Stimulated activated CD4-positive, alpha-beta T cell treated with anti-CD3 and anti-CD28 coated beads, TNF-alpha, amount 100 ng/mL, for 24 hours (primary cell): ENCODE data around the gene CD9.
A peak's percentile ranks its signal among the peaks of the same experiment; 100 is the strongest.
"Not testable (repeated sequence)": the region's sequence is repeated elsewhere in the genome, so short reads cannot be mapped to it uniquely, and the experiment has no call there.

Experiments used
- DNase-seq, 3 experiments: peaks; one replicate each; pipeline ENCODE4 v3.0.0-alpha.2; 2020; ENCODE audit warnings: low read depth in 3 of 3

CD9 gene

GRCh38 chr12:6180268-6181051 is 19.7 kb upstream of the CD9 start:
- DNase-seq: no peak

- no peak for DNase-seq
Measured at GRCh38 chr12:6181166-6181565, 19.0 kb upstream of the CD9 start.

DNA sequence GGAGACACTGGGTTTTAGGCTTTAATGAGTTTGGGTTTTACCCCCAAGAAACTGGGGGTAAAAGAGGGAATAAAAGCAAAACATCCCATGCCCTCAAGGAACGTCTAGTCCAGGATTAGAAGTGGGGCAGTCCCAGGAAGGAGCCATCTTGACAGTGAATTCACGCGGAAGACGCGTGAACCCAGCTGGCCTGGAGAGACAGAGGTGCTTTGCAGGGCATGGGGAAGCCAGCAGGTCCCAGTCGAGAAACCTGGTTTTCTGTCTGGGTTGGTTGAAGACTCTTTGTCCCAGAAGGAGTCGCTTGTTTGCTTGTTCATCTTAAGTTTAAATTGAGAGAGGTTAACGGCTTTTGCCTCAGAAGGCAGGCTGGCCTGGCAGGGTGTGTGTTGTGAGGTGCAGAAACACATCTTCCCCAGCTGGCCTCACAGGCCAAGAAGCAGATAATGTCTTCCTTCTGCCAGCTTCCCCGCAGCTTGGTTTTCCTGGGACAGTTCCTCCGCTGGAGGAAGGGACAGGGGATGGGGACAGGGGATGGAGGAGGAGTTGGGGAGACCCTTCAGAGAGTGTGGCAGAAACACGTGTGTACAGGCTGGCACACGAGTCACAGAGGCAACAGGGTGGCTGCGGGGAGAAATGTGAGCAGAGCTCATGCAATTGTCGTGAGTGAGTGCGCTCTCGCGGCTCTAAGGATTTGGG is 18.5 kb upstream of the CD9 start:
- no peak for DNase-seq

GRCh38 chr12:6182279-6182898 is 17.8 kb upstream of the CD9 start:
- DNase-seq: no peak

DNA sequence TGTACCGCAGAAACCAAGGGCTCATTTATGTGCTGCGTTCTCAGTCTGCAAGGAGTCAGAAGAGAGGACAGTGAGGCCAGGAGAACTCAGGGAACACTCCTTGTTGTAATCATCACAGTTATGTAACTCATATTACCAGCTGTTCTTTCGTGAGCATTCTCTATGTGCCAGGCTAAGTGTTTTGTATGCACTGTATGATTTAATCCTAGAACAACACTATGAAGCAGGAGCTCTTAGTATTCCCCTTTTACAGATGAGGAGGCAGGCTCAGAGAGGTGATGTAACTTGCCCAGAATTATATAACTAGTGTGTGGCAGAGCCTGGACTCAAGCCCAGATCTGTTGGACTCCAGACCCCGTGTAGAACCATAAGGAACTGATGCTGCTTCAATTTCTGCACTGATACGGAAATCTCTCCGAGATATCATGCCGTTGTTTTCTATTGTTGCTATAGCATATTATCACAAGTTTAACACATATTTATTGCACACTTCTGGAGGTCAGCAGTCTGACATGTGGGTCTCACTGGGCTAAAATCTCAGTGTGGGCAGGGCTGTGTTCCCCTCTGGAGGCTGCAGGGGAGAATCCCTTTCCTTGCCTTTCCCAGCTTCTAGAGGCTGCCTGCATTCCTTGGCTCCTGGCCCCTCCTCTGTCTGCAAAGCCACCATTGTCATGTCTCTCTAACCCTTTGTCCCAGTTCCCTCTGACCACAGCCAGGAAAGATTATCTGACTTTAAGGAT is 16.3 kb upstream of the CD9 start:
- DNase-seq: no peak

DNA sequence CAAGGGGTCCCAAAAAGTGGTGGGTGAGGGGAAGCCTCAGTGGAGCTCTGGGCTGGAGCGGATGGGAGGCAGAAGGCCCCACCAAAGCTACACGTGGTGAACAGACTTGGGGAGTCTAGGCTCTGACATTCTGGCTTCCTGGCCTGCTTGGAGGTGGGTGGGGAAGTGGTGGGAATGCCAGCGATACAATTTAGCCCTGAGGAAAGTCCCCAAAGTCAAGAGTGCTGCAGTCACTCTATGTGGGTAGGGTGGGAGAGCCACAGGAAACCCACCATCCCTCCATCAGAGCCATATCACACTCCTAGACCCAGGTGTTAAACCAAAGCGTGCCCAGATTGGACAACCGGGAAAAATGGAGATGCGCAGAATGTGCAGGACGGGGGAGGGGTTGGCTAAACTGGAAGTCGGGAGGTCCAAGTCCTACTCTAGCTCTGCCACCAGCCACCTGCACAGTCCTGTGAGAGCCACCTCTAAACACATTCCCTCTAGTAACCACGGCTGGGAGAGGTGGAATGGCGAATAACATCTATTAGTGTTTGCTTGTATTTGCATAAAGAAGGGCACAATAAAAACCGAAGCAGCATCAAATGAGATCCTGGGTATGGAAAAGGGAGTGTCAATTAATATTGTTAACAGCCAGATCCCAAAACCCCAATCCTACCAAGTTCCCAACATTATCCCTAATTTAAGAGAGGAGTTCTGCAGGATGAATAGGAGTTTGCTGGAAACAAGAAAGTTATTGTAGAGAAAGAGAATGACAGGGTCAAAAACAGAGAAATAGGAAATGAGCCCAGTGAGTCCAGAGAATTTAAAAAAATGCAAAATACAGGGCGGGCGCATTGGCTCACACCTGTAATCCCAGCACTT is 14.0 kb upstream of the CD9 start:
- no peak for DNase-seq

DNA sequence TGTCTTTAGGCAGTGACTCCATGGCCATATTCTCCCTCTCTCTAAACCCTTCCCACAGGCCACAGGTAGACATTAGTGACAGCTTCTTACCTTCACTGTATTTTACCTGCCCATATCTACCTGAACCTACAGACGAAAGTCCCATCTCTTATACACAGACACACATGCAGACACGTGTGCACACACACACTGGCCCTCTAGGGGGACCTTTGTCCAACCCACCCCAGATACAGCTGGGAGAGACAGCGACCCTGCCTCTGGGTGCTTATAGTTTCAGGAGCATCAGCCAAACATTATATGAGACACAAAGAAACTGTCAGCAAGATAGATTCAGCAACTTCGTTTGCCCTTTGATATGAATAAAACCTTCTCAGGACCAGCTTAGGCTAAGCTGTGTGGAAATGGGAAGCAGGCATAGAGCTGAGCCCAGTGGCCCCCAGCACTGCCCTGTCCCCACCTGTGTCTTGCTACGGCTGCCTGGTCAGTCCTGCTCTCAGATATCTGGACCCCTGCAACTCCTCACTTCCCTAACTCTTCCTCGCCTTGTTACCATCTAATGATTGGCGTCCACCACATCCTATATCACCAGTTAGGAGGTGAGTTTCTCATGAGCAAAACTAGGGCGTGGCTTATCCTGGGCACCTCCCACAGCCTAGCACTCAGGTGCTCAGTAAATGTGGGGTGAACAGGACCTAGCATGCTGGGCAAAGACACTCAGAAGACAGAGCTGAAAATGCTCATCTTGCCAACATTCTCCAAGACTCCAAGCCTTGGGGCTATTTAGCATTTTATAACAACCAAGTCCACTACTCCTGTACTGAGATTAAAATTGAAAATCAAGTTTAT is 12.0 kb upstream of the CD9 start:
- no peak for DNase-seq

- DNase-seq: no peak
Measured at GRCh38 chr12:6189028-6189427, 11.2 kb upstream of the CD9 start.

GRCh38 chr12:6189952-6190598 is 10.1 kb upstream of the CD9 start:
- not testable (repeated sequence) for DNase-seq

DNA sequence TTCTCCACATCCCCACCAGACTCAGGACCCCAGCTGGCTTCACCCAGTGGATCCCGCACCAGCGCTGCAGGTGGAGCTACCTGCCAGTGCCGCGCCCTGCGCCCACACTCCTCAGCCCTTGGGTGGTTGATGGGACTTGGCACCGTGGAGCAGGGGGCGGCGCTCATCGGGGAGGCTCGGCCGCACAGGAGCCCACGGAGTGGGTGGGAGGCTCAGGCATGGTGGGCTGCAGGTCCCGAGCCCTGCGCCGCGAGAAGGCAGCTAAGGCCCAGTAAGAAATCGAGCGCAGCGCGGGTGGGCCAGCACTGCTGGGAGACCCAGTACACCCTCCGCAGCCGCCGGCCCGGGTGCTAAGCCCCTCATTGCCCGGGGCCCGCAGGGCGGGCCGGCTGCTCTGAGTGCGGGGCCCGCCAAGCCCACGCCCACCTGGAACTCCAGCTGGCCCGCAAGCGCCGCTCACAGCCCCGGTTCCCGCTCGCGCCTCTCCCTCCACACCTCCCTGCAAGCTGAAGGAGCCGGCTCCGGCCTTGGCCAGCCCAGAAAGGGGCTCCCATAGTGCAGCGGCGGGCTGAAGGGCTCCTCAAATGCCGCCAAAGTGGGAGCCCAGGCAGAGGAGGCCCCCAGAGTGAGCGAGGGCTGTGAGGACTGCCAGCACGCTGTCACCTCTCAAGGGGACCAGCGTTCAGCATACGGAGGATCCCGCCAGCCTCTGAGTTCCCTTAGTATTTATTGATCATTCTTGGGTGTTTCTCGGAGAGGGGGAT is 9.3 kb upstream of the CD9 start:
- DNase-seq: not testable (repeated sequence)

DNA sequence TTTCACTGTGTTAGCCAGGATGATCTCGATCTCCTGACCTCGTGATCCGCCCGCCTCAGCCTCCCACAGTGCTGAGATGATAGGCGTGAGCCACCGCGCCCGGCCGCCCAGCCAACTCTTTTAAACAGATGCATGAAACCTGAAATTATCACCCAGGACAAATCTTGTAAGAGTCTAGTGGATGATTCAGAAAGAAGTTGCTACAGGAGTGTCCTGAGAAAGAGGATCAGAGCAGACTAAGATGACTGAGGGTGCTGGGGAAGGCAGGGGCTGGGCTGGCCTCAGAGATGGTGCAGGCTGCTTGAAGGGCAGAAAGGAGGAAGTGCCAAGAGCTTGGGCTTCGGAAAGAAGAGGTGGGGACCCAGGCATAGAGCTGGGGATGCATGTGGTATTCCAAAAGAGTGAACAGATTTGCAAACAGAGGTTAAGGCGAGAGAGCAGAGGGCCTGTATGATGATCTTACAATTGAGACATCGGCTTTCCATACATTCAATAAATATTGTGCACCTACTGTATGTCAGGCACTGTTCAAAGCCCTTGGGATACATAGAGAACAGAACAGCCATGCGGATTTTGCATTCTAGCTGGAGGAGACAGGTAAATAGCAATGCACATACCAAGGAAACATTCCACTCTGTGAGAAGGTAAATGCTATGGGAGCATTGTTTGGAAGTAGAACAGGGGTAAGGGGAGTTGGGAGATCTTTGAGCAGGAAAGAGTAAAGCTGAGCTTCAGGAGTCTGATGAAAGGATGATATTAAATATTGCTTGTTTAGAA is 7.4 kb upstream of the CD9 start:
- no peak for DNase-seq

- DNase-seq: no peak
Measured at GRCh38 chr12:6193853-6194815, 6.1 kb upstream of the CD9 start.

DNA sequence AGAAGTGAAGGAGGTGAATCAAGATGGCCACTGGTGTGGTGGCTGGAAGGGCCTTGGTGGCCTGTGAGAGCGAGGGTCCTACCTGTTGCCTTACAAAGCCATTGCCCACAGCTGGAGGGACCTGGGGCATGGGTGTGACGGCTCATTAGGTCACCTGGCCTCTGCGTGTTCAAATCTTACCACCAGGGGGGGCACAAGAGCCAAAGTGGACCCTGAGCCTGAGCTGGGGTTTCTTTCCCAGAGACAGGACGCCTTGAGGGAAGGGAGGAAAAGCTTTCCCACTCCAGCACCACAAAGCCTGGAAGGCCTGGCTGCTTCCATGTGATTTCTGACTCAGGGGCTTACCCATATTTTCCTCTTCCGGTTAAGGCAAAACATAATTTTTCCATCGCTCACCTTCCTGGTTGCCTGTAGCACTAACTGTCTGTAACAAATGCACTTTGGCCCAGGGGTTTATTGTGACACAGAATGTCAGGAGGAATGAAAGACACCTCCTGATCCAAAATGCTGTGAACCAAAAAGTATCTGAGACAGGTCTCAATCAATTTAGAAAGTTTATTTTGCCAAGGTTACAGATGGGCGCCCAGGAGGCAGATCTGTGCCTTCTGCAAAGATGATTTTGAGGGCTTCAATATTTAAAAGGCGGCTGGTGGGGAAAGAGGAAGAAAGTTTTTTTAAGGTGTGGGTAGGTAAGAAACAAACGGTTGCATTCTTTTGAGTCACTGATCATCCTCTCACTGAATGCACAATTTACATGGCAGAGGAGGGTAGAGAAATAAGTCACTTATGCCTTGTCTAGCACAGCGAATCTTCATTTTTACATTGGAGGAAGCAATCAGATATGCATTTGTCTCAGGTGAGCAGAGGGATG is 4.3 kb upstream of the CD9 start:
- DNase-seq: peak; percentile 47 to 76 (median 57)

DNA sequence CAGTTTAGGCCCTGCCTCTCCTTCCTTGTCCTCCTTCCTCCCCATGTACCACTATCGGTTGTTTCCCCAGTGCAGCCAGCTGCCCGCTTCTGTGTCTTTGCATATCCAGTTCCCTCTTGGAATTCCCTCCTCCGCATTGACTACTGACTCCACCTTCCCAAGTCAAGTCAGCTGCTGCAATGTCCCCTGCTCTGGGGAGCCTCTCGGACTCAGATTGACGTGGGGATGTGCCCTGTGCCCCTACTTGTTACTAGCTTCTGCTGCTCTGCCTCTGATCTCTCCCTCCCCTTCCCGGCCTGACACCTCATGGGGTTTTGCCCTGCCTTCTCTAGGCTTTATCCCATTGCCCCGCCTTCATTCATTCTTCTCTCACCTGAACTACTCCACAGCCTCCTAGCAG is 2.1 kb upstream of the CD9 start:
- DNase-seq: no peak

DNA sequence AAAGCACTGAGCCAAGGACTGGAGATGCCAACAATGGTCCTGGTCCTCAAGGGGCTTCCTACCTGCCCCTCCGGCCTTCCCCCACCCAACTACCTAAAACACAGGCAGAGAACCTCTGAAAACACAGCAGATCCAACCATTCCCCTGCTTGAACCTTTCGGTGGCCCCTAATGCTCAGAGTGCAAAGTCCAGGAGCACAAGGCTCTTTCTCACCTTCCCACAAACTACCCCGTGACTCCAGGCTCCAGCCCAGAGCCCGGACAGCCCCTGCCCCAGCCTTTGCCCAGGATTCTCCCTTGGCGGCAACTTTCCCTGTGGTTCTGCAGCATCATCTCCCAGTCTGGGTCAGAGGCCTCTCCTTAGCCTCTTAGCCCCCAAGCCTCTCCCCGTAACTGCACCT is 1.6 kb upstream of the CD9 start:
- no peak for DNase-seq

GRCh38 chr12:6198985-6199530 is 1.1 kb upstream of the CD9 start:
- DNase-seq: no peak
